Fibroblast of lung (primary cell): ENCODE results near the gene IL1RN.

ENCODE experiments used
- CTCF ChIP-seq, 2 donors: IDR thresholded peaks in 1 of 2; conservative IDR thresholded peaks in 1 of 2; 1 replicate in 1 of 2; 2 replicates in 1 of 2; pipeline ENCODE4 v1.5.1; 2011 to 2012; ENCODE audit warnings: low read length in 2 of 2, control low read depth in 1 of 2, inconsistent platforms in 1 of 2, low read depth in 1 of 2, mild to moderate bottlenecking in 1 of 2
- EZH2 ChIP-seq: IDR thresholded peaks from 2 replicates; pipeline ENCODE4 v1.5.1; 2012; ENCODE audit warnings: low read length, control low read depth, mild to moderate bottlenecking; ENCODE audit errors: missing control alignments

- no peak for TF ChIP-seq CTCF (conservative IDR thresholded peaks at IDR 0.05 in 1 of 2, IDR thresholded peaks at IDR 0.05 in 1 of 2; ENCODE audit: low read depth in 1 of 2, low read length in 2 of 2)
- no peak for TF ChIP-seq EZH2
These were observed 47.7 kb downstream of the IL1RN start for GRCh38 chr2:113175042-113175628.
